Epithelial cell of proximal tubule (primary cell): ENCODE results near the gene SLC29A1. TPM values are rescaled to one million over a fixed set of nuclear protein-coding genes. Genes with fewer than 3 reads are reported as not detected.
"Not testable (repeated sequence)": the region's sequence is repeated elsewhere in the genome, so short reads cannot be mapped to it uniquely, and the experiment has no call there.

Experiments
- DNase-seq: peaks from one replicate; pipeline ENCODE4 v3.0.0-alpha.2; 2011; ENCODE audit warnings: low read depth
- H3K4me3 ChIP-seq: 2 replicates; pipeline ENCODE4 v1.5.1; 2011; ENCODE audit warnings: low read depth, mild to moderate bottlenecking, low read length
- total RNA-seq: library from RNA; depleted of rRNA; stranded (reverse); fragments of >200 nt; gene quantifications from 2 replicates; pipeline ENCODE4 v1.2.3, GENCODE V29; 2015
- TF ChIP-seq, protein P1 (sequence below): conservative IDR thresholded peaks from 2 replicates; pipeline ENCODE4 v1.5.1; 2012; ENCODE audit warnings: low read depth, mild to moderate bottlenecking, low read length

The SLC29A1 gene
- total RNA-seq, 1 donor from 2014 or later, result 47.6 TPM

- TF ChIP-seq, protein P1, sequence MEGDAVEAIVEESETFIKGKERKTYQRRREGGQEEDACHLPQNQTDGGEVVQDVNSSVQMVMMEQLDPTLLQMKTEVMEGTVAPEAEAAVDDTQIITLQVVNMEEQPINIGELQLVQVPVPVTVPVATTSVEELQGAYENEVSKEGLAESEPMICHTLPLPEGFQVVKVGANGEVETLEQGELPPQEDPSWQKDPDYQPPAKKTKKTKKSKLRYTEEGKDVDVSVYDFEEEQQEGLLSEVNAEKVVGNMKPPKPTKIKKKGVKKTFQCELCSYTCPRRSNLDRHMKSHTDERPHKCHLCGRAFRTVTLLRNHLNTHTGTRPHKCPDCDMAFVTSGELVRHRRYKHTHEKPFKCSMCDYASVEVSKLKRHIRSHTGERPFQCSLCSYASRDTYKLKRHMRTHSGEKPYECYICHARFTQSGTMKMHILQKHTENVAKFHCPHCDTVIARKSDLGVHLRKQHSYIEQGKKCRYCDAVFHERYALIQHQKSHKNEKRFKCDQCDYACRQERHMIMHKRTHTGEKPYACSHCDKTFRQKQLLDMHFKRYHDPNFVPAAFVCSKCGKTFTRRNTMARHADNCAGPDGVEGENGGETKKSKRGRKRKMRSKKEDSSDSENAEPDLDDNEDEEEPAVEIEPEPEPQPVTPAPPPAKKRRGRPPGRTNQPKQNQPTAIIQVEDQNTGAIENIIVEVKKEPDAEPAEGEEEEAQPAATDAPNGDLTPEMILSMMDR, result no peak
- no peak overlapping the region for H3K4me3 ChIP-seq
- no peak for DNase-seq
Observed at GRCh38 chr6:44228433-44228832, 5.0 kb downstream of the SLC29A1 start.

DNA sequence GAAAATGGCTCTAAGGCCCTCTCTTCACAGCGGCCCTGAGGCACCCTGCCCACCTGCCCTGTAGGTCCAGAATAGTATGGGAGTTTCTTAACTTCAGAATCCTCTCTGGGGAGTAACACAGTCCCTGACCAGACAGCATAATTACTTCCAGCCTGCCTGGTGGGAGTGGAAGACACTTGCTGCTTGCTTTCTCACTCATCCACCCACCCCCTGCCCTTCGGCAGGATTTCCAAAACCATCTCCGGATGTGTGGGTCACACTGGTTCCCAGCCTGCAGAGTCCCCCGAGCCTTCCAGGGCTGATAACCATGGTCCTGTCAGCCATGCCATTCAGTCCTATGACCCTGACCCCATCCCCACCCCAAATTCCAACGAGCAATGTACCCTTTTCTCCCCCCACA is 5.4 kb downstream of the SLC29A1 start:
- TF ChIP-seq, protein P1, result no peak
- H3K4me3 ChIP-seq, result no peak overlapping the region
- no peak for DNase-seq

DNA sequence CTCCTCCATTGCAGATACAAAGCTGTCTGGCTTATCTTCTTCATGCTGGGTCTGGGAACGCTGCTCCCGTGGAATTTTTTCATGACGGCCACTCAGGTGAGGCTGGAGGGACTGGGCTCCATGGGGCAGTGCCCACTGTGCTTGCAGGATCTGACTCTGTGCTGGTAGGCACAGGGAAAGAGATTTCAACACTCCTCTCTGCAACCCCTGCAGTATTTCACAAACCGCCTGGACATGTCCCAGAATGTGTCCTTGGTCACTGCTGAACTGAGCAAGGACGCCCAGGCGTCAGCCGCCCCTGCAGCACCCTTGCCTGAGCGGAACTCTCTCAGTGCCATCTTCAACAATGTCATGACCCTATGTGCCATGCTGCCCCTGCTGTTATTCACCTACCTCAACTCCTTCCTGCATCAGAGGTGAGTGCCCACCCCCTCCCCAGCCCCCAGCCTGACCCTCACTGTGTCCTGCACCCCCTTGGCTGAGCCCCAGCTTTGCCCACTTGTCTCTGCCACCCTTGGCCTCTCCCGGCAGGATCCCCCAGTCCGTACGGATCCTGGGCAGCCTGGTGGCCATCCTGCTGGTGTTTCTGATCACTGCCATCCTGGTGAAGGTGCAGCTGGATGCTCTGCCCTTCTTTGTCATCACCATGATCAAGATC is 6.1 kb downstream of the SLC29A1 start:
- no peak overlapping the region for H3K4me3 ChIP-seq
- DNase-seq, result no peak
- TF ChIP-seq, protein P1, result no peak

GRCh38 chr6:44230034-44230675 is 6.8 kb downstream of the SLC29A1 start:
- H3K4me3 ChIP-seq, result no peak overlapping the region
- TF ChIP-seq, protein P1, result no peak
- DNase-seq, result no peak

GRCh38 chr6:44231426-44231825 is 8.0 kb downstream of the SLC29A1 start:
- not testable (repeated sequence) for DNase-seq, H3K4me3 ChIP-seq

- TF ChIP-seq, protein P1, result no peak
- no peak overlapping the region for H3K4me3 ChIP-seq
- no peak for DNase-seq
Observed at GRCh38 chr6:44232676-44233566, 9.5 kb downstream of the SLC29A1 start.

DNA sequence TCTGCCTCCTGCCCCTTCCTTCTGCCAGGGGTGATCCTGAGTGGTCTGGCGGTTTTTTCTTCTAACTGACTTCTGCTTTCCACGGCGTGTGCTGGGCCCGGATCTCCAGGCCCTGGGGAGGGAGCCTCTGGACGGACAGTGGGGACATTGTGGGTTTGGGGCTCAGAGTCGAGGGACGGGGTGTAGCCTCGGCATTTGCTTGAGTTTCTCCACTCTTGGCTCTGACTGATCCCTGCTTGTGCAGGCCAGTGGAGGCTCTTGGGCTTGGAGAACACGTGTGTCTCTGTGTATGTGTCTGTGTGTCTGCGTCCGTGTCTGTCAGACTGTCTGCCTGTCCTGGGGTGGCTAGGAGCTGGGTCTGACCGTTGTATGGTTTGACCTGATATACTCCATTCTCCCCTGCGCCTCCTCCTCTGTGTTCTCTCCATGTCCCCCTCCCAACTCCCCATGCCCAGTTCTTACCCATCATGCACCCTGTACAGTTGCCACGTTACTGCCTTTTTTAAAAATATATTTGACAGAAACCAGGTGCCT is 10.2 kb downstream of the SLC29A1 start:
- TF ChIP-seq, protein P1, result no peak
- no peak for DNase-seq
- H3K4me3 ChIP-seq, result no peak overlapping the region
